CD1c-positive myeloid dendritic cell (primary cell): ENCODE results near the gene RPP21.

Experiments used
- DNase-seq: peaks from one replicate; pipeline ENCODE4 v3.0.0-alpha.2; 2016; ENCODE audit errors: extremely low spot score

The RPP21 gene

GRCh38 chr6:30344868-30345671, at the start of gene RPP21:
TSS of gene RPP21 (plus strand) at chr6:30345156. CDS start at chr6:30345172, 16 bp downstream.
- DNase-seq: peak; percentile 83

GRCh38 chr6:30295837-30296236, 49.1 kb upstream of the RPP21 start:
- DNase-seq: no peak

- DNase-seq: no peak
Measured at GRCh38 chr6:30304002-30304401, 41.0 kb upstream of the RPP21 start.

GRCh38 chr6:30311101-30311500, 33.9 kb upstream of the RPP21 start:
- DNase-seq: no peak

- peak; percentile 5 for DNase-seq
Measured at GRCh38 chr6:30311671-30312070, 33.3 kb upstream of the RPP21 start.

- DNase-seq: no peak
Measured at GRCh38 chr6:30312266-30312665, 32.7 kb upstream of the RPP21 start.

GRCh38 chr6:30312676-30313321, 32.2 kb upstream of the RPP21 start:
- no peak for DNase-seq

GRCh38 chr6:30315156-30315555, 29.8 kb upstream of the RPP21 start:
- DNase-seq: no peak

- no peak for DNase-seq
Measured at GRCh38 chr6:30317913-30318589, 26.9 kb upstream of the RPP21 start.

GRCh38 chr6:30319146-30319835, 25.7 kb upstream of the RPP21 start:
- no peak for DNase-seq

GRCh38 chr6:30321692-30322388, 23.1 kb upstream of the RPP21 start:
- DNase-seq: no peak

GRCh38 chr6:30322527-30323501, 22.1 kb upstream of the RPP21 start:
- DNase-seq: no peak

GRCh38 chr6:30323806-30324205, 21.1 kb upstream of the RPP21 start:
- no peak for DNase-seq

GRCh38 chr6:30325150-30325872, 19.6 kb upstream of the RPP21 start:
- peak; percentile 55 for DNase-seq

- DNase-seq: peak; percentile 87
Measured at GRCh38 chr6:30325873-30326525, 19.0 kb upstream of the RPP21 start.

- peak; percentile 95 for DNase-seq
Measured at GRCh38 chr6:30326526-30327231, 18.3 kb upstream of the RPP21 start, which contains the start of gene TRIM39. TSS of gene TRIM39 (plus strand) at chr6:30326927. CDS start at chr6:30329318, 2,391 bp downstream.

- DNase-seq: peak; percentile 59
Measured at GRCh38 chr6:30327232-30327746, 17.7 kb upstream of the RPP21 start.

- DNase-seq: no peak
Measured at GRCh38 chr6:30328397-30328796, 16.6 kb upstream of the RPP21 start.
